CD4-positive, alpha-beta T cell treated with Interleukin-17A for 1 hour (primary cell): ENCODE data around the gene AAMP.
"Not testable (repeated sequence)": the region's sequence is repeated elsewhere in the genome, so short reads cannot be mapped to it uniquely, and the experiment has no call there.

Source experiments
- DNase-seq: peaks from one replicate; pipeline ENCODE4 v3.0.0-alpha.2; 2020

AAMP gene

DNA sequence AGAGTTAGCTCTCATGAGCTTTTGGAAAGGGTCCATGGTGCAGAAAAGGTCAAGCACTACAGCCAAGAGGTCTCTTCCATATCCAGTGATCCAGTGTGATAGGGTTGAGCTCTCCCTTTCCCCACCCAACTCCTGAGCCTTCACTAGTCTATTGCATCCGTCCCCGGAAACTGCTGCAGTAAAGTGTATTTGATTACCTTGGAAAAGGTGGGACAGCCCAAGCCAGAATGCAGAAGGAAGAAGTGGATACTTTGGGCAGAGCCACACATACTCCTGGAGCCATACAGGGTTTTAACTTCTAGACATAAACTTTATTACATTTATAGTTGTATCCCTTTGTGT is 3.9 kb upstream of the AAMP start:
- DNase-seq, result no peak

DNA sequence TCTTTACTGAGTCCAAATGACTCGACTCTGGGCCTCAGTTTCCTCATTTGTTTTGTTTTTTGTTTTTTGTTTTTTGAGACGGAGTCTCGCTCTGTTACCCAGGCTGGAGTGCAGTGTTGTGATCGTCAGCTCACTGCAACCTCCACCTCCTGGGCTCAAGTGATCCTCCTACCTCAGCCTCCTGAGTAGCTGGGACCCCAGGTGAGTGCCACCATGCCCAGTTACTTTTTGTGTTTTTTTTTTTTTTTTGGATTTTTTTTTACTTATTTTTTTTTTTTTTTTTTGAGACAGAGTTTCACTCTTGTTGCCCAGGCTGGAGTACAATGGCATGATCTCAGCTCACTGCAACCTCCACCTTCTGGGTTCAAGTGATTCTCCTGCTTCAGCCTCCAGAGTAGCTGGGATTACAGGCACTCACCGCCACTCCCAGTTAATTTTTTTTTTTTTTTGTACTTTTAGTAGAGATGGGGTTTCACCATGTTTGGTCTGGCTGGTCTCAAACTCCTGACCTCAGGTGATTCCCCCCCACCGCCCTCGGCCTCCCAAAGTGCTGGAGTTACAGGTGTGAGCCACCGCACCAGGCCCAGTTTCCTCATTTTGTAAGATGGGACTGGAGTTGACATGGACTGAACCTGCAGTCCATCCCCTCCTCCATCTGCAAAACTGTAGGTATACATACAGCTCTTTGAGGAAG is 3.4 kb upstream of the AAMP start:
- not testable (repeated sequence) for DNase-seq

DNA sequence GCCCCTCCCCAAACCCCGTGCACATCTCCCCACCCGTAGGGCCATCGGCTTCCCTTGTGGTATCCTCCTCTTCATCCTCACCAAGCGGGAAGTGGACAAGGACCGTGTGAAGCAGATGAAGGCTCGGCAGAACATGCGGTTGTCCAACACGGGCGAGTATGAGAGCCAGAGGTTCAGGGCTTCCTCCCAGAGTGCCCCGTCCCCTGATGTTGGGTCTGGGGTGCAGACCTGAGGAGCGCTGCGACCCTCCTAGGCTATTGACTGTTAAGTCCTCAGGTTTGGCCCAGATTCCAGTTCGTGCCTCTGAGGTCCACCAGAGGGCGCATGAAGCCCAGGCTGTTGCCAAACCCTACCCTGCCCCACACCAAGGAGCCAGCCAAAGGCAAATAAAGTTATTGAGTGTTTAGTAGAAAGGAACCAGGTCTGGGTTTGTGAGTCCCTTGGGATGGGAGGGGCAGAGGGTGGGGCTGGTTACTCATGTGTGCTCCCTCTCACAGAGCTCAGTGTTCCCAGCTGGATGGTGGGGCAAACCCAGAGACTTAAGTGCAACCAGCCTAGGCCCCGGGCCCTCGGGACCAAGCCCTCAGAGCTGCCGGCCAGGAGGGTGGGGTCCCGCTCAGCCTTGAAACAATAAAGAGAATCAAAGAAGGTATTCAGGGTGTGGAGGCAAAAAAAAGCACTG is 2.7 kb upstream of the AAMP start:
- DNase-seq, result peak; percentile 87

DNA sequence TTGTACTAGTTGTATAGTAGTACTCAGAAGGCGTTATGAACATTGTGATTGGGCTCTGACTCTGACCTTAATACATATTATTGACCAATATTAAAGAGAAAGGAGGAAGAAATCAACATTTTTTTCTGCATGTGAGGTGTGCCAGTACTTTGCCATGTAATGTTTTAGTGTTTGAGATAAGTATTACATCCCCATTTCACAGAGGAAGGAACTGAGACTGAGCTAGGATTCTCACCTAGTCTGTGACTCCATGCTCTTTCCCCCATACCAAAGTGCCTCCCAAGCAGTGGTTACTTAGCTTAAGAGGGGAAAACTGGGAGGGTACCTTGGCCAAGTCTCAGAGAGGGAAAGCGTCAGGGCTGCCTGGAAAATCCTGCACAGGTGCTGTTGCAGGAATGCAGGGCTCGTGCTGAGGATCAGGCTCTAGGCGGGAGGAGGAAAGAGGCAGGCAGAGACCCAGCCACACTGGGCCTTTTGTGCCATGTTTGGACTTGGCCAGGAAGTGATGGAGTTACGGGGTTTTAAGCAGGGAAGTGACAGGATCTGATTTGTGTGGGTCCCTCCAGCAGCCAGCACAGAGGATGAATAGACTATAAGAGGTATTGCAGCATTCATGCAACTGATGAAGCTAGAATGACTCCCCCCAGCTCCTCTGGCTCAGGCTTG is 2.1 kb upstream of the AAMP start:
- no peak for DNase-seq

DNA sequence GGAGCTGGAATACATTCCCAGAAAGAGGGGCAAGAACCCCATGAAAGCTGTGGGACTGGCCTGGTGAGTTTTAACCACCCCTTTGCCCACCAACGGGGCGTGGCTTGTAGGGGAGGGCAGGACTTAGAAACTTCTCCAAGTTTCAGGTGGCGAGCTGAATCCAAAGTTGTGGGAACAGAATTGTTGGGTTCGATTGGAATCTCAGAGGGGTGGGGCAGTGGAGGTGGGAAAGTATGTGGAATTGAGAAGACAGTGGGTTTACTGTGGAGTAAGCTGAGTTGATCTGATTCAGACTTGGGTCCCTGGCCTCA is 1.5 kb upstream of the AAMP start:
- no peak for DNase-seq

DNA sequence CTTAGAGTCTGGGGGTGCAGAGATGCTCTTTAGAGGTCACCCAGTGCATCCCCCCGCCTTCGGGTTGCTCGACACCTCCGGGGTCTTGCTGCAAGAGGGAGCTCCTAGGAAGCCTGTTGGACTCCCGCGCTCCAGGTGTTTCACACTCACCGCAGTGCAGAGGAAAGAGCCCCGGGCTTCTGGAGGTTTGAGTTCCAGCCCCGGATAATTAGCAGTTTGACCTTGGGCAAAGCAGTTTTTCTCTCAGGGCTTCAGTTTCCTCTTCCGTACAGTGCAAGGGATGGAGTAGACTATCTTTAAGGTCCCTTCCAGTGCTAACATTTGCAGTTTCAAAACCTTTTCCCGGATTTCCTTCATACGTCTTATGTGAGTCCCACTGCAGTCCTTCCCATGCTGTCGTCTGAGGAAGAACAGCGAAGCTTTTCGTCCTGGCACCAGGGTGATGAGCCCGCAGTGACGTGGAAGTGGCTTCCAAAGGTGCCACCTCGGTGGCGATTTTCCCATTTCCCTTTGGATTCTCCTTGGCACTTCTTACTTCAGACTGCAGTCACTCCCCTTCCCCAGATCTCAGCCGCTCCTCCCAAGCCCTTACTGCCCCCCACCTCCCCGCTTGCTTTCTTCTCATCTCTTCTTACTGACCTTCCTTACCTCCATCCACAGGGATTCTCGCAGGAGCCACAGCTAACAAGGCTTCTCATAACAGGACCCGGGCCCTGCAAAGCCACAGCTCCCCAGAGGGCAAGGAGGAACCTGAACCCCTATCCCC is 967 bp upstream of the AAMP start:
- DNase-seq, result no peak

DNA sequence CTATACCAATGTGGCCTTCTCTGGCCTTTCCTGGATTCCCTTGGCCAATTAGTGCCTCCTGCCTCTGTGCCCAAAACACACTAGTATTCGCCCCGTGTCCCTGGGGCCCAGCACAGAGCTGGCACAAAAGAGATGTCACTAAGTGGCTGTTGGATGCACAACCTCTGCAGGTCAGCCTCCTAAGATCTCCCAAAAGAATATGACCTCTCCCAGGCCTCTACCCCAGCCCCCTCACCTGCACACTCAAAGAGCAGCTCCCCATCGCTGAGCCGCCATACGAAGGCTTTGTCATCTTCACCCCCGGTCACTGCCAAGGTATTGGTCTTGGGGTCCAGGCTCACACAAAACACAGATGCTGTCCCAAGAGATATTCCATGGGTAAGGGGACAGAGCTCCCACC is 2.7 kb downstream of the AAMP start:
- DNase-seq, result no peak

DNA sequence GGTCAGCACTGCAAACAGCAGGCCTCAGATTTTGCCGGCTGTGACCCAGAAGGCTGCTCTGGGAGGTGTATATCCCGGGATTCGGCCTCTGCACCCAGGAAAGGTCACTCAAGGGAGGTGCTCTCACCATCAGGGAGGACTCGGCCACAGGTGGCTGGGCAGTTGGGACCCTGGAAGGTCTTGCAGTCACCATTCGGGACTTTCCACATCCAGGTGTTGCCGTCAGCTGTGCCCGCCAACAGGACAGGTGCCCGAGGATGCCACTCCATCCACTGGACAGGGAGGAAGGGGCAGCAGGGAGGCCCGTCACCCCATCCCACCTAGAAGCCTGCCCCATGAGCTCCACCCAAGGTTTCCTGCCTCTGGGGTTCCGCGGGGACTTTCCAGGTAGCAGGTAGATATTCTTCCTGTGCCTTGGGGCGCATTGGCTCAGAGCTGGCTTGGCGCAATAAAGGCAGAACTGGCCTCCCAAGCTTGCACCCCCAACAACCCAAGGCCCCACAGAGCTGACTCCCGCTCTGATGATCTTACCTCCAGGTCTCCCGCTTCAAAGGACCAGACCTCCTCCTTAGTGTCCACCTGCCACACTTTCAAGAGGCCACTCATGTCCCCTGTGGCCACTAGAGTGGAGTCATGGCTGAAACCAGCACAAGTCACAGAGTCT is 3.5 kb downstream of the AAMP start:
- no peak for DNase-seq

DNA sequence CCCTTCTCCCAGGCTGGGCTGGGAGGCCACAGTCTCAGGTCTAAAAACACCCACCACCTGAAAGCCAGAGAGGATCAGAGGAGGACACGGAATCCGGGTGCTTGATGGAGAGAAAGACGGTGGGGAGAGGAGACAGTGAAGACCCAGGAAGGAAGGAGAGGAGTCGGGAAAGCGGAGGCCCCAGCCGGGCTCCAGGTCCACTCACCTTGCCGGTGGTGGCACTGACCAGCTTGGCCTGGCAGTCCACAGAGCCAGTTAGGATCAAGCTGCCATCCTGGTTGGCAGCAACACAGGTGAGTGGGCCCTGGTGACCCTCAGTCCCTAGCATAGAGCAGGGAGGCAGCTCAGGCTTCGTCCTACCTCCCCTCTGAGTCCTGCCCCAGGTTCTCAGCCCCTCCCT is 4.3 kb downstream of the AAMP start:
- no peak for DNase-seq

DNA sequence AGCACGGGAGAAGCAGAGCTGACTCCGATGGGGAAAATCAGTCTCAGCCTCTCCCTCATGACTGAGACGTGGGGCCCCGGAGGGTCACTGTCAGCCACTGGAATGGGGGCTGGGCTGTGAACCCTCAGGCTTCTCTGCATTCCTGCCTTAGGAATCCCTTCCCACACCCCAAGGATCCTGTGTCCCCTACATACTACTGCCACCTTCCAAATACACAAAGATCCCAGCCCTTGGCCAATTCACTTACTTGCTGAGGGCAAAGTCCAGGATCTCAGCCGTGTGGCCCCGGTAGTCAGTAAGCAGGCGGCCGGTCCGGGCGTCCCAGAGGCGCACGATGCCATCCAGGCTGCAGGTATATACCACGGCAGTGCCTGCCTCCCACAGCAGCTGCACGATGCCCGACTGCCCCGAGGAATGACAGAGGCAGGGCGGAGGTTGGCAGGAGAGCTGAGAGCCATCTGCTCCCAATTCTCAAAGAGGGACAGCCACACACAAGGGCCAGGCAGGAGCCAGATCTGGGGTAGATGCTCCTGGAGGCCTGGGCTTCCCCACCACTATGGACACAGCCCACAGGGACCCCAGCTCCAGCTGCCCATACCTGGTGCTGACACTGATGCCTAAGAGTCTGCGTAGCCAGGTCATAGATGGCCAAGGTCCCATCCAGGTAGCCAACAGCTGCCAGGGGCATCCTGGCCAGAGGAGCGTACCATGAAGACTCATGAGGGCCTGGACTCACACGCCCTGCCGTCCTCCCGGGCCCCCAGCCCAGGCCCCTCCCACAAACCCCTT is 5.0 kb downstream of the AAMP start:
- DNase-seq, result no peak

DNA sequence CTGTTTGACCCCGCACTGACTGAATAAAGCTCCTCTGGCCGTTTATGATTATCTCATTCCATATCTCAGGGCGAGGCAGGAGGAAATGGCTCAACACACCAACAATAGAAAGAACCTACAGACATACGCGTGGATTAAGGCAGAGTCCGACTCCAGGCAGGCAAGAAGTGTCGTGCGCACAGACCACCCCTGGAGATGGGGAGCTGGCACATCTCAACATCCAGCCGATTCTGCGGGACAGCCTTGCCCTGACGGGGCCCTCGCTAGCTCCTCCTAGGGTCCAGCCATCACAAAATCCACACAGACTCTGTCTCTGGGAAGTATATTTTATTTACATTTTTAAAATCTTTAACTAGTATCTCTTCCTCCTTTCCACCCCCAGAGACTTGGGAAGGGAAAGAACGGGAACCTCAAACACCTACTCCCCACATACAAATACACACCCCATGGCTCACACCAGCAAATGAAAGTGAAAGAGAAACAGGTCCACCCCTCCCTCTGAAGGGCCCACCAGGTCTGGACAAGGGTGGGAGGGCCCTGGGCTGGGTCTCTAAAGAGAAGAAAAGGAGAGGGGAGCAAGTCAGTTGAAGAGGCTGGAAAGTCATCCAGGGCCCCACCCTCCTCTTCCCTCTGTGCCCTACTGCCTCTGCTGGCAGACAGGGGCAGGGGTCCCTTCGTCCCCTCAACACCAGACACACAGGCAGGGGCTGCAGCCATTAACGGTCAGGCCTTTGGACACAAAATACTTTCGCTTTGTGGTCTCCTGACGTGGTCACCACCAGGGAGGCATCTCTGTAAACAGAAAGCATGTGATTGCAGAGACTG is 5.9 kb downstream of the AAMP start:
- peak; percentile 33 for DNase-seq

DNA sequence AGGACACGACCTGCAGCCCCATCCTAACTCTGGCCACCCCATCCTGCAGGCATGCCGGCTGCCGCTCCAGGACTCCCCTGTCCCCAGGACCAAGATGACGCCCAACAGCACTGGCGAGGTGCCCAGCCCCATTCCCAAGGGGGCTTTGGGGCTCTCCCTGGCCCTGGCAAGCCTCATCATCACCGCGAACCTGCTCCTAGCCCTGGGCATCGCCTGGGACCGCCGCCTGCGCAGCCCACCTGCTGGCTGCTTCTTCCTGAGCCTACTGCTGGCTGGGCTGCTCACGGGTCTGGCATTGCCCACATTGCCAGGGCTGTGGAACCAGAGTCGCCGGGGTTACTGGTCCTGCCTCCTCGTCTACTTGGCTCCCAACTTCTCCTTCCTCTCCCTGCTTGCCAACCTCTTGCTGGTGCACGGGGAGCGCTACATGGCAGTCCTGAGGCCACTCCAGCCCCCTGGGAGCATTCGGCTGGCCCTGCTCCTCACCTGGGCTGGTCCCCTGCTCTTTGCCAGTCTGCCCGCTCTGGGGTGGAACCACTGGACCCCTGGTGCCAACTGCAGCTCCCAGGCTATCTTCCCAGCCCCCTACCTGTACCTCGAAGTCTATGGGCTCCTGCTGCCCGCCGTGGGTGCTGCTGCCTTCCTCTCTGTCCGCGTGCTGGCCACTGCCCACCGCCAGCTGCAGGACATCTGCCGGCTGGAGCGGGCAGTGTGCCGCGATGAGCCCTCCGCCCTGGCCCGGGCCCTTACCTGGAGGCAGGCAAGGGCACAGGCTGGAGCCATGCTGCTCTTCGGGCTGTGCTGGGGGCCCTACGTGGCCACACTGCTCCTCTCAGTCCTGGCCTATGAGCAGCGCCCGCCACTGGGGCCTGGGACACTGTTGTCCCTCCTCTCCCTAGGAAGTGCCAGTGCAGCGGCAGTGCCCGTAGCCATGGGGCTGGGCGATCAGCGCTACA is 7.0 kb downstream of the AAMP start:
- no peak for DNase-seq

DNA sequence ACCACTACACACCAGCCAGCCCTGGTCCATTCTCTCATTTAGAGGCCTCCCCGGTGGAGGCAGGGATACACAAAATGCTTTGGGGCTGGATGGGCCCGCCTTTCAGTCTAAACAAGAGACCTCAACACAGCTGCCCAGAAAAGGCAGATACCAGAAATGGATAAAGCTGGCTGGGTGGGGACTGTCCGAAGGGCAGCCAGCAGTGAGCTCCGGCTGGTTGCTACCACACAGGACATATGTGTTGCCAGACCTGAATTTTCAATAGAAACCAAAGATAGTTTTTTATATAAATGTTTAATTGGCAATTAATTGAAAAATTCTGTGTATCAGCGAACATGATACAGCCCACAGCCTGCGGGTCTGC is 7.7 kb downstream of the AAMP start:
- no peak for DNase-seq

DNA sequence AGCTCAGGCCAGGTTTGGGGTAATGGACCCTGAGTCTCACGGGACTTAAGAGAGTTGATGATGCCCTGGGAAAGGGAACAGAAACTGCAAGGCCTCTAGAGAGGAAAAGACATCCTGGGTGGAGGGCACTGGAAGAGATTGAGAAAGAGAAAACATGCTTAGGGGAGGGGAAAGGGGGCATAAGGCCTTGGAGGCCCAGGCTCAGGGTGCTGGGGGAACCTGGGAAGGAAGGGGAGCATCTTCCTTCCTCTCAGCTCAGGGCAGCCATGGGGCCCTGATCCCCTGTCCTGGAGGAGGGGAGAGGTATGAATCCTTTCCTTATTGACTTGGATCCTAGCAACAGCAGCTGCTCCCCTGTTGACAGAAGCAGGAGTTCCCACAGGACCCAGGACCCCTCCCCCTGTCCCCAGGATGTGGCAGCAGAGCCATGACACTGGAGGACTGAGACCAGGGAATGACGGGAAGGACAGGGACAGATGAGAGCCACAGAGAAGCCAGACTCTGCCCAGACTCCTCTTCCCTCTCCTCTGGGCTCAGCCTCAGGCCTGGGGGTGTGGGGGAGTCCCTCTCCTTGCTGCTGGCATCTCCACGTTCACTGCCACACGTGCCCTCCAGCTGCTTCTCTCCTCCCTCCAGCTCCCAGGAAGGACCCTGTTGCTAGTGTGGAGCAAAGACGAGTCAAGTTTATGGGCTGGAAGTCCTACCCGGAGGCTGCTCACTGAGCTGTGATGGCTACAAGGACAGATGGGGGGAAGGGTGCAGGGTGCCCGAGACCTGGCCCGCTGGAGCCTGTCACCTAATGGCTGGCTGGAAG is 8.3 kb downstream of the AAMP start:
- DNase-seq, result no peak

DNA sequence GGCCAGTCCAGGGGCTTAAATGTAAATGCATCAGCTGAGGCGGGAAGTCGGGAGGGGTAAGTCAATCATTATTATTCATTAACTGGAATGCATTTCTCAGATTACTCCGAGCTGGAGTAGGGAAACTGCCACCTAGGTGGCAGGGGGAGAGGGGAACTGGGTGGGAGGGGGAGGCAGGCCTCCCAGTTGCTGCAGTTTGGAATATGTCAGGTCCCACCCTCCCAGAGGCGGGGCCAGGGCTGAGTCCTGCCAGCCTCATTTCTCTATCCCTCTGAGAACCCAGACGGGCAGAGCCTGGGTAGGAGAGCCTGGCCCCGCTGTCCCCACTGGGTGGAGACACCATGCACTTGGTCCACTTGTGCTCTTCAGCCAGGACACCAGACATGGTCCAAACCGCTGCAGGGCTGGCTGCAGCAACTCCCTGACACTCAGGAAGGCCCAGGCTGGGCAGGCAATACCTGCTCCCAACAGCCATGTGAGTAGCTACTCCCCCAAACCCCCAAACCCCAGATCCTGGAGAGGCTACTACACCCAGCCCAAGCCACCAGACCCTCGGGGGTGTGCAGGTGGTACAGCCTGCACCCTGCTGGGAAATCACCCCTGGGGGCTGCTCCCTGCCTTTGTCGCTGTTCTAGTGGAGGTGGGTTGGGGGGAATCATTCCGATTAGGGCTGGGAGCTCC is 9.1 kb downstream of the AAMP start, which contains the start of gene GPBAR1:
GPBAR1 (plus strand) TSS at position 274 of the 681 bp plus-strand sequence. CDS start 1,710 bp downstream, outside the sequence.
- no peak for DNase-seq

DNA sequence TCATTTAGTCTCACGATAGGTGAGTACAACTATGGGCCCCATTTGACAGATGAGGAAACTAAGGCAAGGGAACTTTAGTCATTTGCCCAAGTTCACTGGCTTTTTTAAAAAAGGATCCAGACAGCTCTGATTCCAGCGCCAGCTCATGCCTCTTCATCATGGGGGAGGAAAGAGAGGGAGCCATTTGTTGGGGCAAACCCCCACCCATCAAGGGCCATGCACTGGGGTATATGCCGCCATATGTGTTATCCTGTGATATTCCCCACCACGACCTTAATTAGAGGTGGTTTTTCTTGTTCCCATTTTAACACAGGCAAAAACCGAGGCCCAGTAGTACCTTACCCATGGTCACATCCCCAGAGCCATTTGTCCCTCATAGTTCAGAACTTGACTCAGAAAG is 9.8 kb downstream of the AAMP start:
- no peak for DNase-seq

DNA sequence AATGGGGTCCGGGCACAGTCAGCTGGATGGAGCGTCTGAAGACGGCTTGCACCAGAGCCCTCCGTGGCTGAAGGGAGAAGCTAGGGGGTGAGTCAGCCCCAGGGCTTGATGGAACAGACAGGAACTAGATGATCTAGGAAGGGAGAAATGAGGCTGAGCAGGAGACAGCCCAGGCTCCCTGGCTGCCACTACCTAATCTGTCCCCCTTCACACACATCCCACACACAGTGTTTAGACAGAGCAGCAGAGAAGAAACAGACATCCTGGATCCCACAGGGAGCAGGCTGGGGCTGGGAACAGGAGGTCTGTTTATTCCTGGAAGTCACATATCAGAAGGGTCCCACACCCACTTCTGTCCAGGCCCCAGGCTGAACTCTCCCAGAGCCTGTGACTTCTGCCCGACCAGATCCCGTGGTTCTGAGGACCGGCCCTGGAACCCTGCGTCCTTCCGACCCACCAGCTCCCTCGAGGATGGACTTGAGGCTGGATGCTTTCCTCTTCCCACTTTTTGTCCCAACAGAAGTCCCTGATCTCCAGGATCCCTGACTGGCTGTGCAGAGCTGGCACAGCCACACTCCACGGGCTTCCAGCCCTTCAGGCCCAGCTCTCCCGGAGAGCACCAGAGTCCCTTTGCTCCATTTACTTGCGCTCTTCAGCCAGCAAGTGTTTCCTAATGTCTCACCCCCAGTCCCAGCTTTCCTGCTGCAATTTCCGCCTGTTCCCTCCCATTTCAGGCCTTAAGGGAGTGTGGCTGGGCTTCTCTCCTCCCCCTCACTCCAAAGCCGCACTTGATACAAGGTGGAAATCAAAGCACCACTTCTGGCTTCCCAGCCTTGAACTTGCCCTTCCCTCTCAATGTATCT is 10.6 kb downstream of the AAMP start:
- DNase-seq, result no peak
